ENCODE results near the gene LACTBL1. TPM values are rescaled to one million over a fixed set of nuclear protein-coding genes. Genes with fewer than 3 reads are reported as not detected.

The LACTBL1 gene, protein sequence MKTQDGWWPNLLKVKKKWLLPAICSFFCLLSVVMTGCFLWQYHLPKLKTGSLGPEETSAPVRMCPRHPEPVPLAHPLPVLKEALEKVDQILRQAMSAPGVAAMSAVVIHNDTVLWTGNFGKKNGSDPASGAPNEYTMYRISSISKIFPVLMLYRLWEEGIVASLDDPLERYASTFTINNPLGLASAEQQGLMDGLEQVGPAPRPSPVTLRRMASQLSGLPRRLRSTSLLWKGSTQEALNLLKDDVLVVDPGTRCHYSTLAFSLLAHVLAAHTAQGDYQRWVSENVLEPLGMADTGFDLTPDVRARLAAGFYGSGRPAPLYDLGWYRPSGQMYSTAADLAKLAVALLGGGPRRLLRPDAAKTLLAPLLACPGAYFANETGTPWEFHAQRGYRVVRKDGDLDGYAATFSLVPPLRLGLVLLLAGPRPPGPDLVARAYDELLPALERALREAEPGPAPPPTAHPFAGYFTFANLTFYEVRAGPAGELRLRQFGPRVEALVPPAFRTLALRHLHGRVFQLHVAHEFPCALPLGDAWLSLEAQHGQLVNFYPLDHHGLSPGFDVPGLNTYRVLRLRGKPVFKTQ
- total RNA-seq, result not detected in 2 replicates
- not detected for total RNA-seq (2013)
- not detected in 2 replicates for polyA plus RNA-seq
- not detected in 2 replicates for polyA minus RNA-seq

GRCh38 chr1:22972760-22973159 is at the start of gene LACTBL1:
Gene LACTBL1 (minus strand): TSS chr1:22972866. CDS start chr1:22972316, 550 bp downstream.
- no peaks in the 10 kb centered on the region for H3K36me3 ChIP-seq (replicated peaks in 1 of 2; ENCODE audit: control extremely low read depth in 1 of 2, control insufficient read depth in 1 of 2, extremely low read depth in 1 of 2, insufficient read depth in 2 of 2, low read length in 1 of 2)
- H3K4me3 ChIP-seq (ENCODE audit: control extremely low read depth in 1 of 5, extremely low read depth in 1 of 5, insufficient read depth in 1 of 5, low read depth in 2 of 5, low read length in 4 of 5), result no peak within 1 kb of the TSS
- ATAC-seq (ENCODE audit: low read depth) (no peak), DNase-seq (no peak)
- H3K27me3 ChIP-seq (replicated peaks in 1 of 4; ENCODE audit: control extremely low read depth in 1 of 4, control insufficient read depth in 3 of 4, insufficient read depth in 4 of 4, low read length in 3 of 4), result peaks cover 0 to 15% (median 10%) of the 10 kb centered on the region in 4 experiments
- intact Hi-C loops (cut with micrococcal nuclease), result no loop called here
- ChIA-PET CTCF (interaction anchor here (1.8 to 5.6 kb wide), 2 partner anchors 8 to 212 kb away, joined by 8 to 38 read pairs; no protein-coding TSS in a partner anchor), POLR2A (no interaction called here)
- H3K27ac ChIP-seq (ENCODE audit: low read length in 2 of 2), result no peak within 1 kb of the TSS
- no peaks in the 10 kb centered on the region for H4K20me1 ChIP-seq (ENCODE audit: control insufficient read depth, insufficient read depth, low read length, poor library complexity, severe bottlenecking)
- no peak within 1 kb of the TSS for H3K9ac ChIP-seq (ENCODE audit: low read length)
- Mint-ChIP-seq H3K9me3 (ENCODE audit: insufficient read depth) (no peaks in the 10 kb centered on the region), H3K27ac (no peak within 1 kb of the TSS), H3K4me3 (no peak within 1 kb of the TSS), H3K4me1 (no peaks in the 10 kb centered on the region), H3K27me3 (peaks cover 60% of the 10 kb centered on the region)
- no peak within 1 kb of the TSS for H2AFZ ChIP-seq (ENCODE audit: insufficient read depth, low read depth, low read length, poor library complexity, severe bottlenecking)
- TF ChIP-seq EZH2 (IDR thresholded peaks at IDR 0.05; ENCODE audit: borderline replicate concordance, insufficient read depth, low read depth, low read length, poor library complexity, severe bottlenecking) (no peak), CTCF (IDR thresholded peaks at IDR 0.05) (no peak)
- H3K9me3 ChIP-seq (ENCODE audit: control extremely low read depth in 1 of 3, control insufficient read depth in 2 of 3, insufficient read depth in 1 of 3, low read length in 2 of 3), result no peaks in the 10 kb centered on the region
- no peak within 1 kb of the TSS for H3K4me2 ChIP-seq (replicated peaks; ENCODE audit: low read depth, low read length, poor library complexity, severe bottlenecking)
- no peaks in the 10 kb centered on the region for H3K4me1 ChIP-seq (ENCODE audit: control insufficient read depth in 2 of 2, insufficient read depth in 2 of 2, low read length in 2 of 2)
- WGBS (ENCODE audit: insufficient coverage), result 87% methylated on average over 3 of the region's 5 CpGs
- H3K79me2 ChIP-seq (ENCODE audit: control insufficient read depth, insufficient read depth, low read length), result no peaks in the 10 kb centered on the region

GRCh38 chr1:23021834-23022233 is 49.2 kb upstream of the LACTBL1 start:
- Histone ChIP-seq H2AFZ (ENCODE audit: insufficient read depth, low read depth, low read length, poor library complexity, severe bottlenecking) (no peak overlapping the region), H3K79me2 (ENCODE audit: control insufficient read depth, insufficient read depth, low read length) (peaks cover 88% of the 10 kb centered on the region), H3K27me3 (replicated peaks in 1 of 4; ENCODE audit: control extremely low read depth in 1 of 4, control insufficient read depth in 3 of 4, insufficient read depth in 4 of 4, low read length in 3 of 4) (no peaks in the 10 kb centered on the region), H3K4me2 (replicated peaks; ENCODE audit: low read depth, low read length, poor library complexity, severe bottlenecking) (no peak overlapping the region), H3K4me3 (ENCODE audit: control extremely low read depth in 1 of 5, extremely low read depth in 1 of 5, insufficient read depth in 1 of 5, low read depth in 2 of 5, low read length in 4 of 5) (no peak overlapping the region), H3K9me3 (ENCODE audit: control extremely low read depth in 1 of 3, control insufficient read depth in 2 of 3, insufficient read depth in 1 of 3, low read length in 2 of 3) (peaks cover 0 to 1% (median 0%) of the 10 kb centered on the region in 3 donors), H3K27ac (ENCODE audit: low read length in 2 of 2) (no peak overlapping the region), H4K20me1 (ENCODE audit: control insufficient read depth, insufficient read depth, low read length, poor library complexity, severe bottlenecking) (peaks cover 25% of the 10 kb centered on the region), H3K4me1 (ENCODE audit: control insufficient read depth in 2 of 2, insufficient read depth in 2 of 2, low read length in 2 of 2) (peaks cover 12 to 15% of the 10 kb centered on the region in 2 donors), H3K36me3 (replicated peaks in 1 of 2; ENCODE audit: control extremely low read depth in 1 of 2, control insufficient read depth in 1 of 2, extremely low read depth in 1 of 2, insufficient read depth in 2 of 2, low read length in 1 of 2) (no peaks in the 10 kb centered on the region), H3K9ac (ENCODE audit: low read length) (no peak overlapping the region)
- H3K27ac Mint-ChIP-seq, result no peak overlapping the region
- peaks cover 3% of the 10 kb centered on the region for H3K9me3 Mint-ChIP-seq (ENCODE audit: insufficient read depth)
- WGBS (ENCODE audit: insufficient coverage), result no CpG with 5 or more reads among the region's 2 CpGs
- H3K27me3 Mint-ChIP-seq, result no peaks in the 10 kb centered on the region
- ChIA-PET POLR2A (no interaction called here), CTCF (no interaction called here)
- TF ChIP-seq EZH2 (IDR thresholded peaks at IDR 0.05; ENCODE audit: borderline replicate concordance, insufficient read depth, low read depth, low read length, poor library complexity, severe bottlenecking) (no peak), CTCF (IDR thresholded peaks at IDR 0.05) (no peak)
- intact Hi-C loops (cut with micrococcal nuclease), result no loop called here
- peaks cover 54% of the 10 kb centered on the region for H3K4me1 Mint-ChIP-seq
- DNase-seq, result no peak
- no peak for ATAC-seq (ENCODE audit: low read depth)
- H3K4me3 Mint-ChIP-seq, result no peak overlapping the region
